Stimulated activated CD8-positive, alpha-beta memory T cell treated with anti-CD3 and anti-CD28 coated beads, Interleukin-12 subunit alpha, Interleukin-12 subunit beta, amount 100 ng/mL, for 1 hour (primary cell): ENCODE results near the gene GUCD1.
A peak's percentile ranks its signal among the peaks of the same experiment; 100 is the strongest.

ENCODE experiments used
- DNase-seq: peaks from one replicate; pipeline ENCODE4 v3.0.0-alpha.2; 2020; ENCODE audit warnings: low read depth

GUCD1 gene

DNA sequence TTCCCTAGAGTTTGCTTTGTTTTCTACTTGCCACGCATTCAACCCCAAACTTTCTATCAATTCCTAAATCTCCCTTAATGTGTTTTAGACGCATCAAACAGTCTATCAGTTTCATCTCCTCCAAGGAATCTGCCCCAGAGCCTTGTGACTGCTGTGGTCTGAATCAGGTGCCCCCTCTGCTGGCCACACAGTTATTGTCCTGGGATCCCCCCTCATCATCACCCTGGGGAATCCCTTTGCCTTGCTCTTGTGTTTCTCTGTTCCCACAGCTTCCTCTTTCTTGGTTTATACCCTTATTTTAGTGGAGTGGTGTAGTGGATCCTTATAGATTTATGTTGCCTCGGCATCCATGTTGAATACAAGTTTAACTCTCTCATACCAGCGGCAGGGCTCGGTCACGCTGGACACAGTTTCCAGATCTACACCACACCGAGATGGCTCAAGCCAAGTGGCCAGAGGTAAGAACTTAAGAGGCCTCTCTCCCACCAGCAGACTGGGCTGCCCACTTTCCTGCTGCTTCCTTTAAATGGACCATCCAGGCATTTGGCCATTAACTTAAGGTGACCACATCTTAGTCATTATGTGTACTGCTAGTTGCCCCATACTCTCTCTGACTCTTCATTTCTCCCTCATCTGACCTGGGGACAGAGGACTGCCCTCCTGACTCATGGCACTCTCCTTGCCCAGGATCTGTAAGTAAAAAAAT, 51.6 kb downstream of the GUCD1 start:
- DNase-seq: peak; percentile 43

DNA sequence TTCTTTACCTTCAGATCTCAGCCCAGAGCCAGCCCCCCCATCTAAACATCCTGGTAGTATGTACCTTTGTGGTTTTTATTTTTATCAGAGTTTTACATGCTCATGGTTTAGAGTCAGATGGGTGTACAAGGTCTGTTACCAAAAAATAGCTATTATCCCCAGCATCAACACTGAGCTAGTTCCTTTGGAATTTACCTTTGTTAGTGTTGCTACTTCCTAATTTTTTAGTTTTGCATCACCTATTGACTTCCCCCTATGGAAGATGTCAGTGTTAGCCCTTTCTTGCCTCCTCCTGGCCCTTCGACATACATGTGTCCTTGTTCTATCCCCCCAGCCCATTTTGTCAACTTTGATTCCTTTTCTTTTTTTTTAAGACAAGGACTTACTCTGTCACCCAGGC, 52.4 kb downstream of the GUCD1 start:
- no peak for DNase-seq

DNA sequence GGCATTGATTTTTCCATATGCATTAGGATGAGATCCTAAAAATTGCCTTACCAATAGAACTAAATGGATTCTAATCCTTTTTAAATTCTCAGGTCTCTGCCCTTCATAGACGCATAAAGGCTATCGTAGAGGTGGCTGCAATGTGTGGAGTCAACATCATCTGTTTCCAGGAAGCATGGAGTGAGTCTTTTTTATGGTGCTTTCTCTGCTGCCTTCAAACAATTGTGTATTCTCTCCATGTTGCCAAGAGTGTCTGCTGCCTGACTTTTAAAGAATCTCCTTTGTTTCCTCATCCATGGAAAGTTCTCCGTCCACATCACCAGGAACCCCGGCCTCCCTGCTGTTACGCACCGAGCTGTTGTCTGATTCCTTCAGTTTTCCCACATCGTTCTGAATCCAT, 52.9 kb downstream of the GUCD1 start:
- DNase-seq: no peak

DNA sequence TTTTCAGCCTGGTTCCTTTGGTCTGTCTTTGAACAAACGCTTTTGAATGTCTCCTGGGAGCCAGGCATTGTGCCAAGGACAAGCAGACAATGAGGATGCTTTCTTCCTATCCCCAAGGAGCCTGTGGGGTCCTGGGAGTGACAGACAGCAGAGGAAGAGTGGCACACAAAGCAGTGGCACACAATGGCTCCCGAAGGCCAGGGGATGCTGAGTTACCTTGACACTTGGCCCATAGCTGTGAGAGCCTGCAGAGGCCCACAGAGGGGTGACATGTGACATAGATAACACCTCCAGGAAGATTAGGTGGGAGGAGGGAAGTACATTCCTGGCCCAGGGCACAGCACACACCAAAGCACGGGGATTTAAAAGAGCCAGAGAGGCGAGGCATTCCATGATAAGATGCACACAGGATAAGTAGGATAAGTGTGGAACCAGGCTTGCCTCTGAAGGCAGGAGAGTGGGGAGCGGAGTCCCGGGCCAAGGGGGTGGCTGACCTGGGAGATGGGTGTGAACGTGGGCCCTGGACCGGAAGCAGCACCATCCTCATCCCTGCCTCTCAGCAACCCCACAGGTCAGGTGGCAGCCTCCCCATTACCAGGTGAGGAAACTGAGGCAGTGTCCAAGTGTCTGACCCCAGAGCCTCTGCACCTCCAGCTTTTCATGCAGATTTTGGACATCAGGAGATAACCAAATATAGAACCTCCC, 53.5 kb downstream of the GUCD1 start:
- no peak for DNase-seq

DNA sequence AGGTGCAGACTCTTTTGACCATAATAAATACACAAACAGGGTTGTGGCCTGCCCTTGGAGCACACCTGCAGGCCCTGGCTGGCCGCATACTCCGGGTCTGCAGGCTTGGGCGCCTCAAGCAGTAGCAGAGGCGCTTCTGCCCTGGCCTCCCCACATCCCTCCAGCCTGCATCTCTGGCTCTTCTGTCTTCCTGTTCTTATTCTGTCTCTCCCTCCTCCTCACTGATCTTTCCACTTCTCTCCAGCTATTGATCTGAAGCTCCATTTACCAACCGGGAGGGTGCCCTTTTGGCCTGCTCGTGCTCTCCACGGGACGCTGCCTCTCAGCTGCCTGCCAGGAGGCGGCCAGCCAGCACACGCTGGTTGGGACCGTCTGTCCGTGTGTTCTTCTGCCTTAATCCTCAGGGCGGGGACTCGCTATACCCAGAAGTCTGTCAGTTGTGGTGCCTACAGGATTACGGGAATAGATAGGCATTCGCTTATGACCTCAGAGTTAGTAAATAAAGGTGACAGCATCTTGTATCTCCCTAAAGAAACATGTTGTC, 54.6 kb downstream of the GUCD1 start:
- DNase-seq: no peak

DNA sequence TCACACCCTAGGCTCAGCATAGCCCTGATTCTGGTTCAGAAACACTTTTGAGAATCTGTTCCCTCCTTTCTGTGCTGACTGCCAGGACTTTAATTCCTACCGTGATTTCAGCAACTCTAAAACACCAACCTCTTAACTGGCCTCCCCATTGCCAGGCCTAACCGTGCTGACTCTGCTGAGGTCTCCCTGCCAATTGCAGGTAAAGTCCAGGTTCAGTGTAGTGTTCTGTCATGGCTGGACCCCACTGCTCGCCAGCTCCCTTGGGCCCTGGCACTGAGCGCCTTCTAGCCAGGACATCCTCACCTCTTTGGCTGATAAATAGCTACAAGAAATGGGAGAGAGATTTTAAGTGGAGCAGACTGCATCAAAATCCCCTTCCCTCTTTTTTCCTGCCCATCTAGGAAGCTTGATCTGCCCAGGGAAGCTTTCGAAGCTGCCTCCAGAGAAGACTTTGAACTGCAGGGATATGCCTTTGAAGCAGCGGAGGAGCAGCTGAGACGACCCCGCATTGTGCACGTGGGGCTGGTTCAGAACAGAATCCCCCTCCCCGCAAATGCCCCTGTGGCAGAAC, 55.1 kb downstream of the GUCD1 start:
- DNase-seq: no peak

DNA sequence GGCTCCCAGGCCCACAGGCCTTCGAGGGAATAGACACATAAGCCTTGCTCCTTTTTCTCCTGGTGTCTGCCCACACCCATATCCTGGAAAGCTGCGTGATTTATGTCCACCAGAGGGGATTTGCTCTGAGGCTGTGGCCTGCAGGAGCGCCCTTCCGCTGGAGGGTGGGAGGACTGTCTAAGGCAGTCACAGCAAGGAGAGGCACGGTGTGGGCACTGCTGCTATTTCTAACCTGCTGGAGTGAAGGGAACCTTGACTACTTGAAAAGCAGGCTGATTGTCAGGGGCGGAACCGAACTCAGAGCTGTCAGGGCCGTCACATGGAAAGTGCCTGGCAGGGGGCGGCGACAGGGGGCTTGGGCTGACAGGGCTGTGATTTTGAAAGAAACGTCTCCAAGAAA, 56.1 kb downstream of the GUCD1 start:
- DNase-seq: no peak

DNA sequence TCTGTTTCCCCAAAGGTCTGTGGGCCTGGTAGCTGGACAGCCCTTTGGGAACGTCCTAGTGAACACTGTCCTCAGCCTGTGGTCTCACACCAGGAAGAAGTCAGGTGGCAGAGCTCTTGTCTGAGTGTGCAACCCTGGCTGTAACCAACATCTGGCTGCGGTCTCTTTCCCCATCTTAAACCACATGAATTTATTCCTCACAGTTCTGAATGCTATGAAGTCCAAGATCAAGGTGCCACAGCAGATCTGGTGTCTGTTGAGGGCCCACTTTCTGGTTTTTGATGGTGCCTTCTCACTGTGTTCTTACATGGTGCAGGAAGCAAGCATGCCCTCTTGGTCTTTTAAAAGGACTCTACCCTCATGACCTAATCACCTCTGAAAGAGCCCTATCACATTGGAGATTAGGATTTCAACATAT, 57.1 kb downstream of the GUCD1 start:
- DNase-seq: no peak

DNA sequence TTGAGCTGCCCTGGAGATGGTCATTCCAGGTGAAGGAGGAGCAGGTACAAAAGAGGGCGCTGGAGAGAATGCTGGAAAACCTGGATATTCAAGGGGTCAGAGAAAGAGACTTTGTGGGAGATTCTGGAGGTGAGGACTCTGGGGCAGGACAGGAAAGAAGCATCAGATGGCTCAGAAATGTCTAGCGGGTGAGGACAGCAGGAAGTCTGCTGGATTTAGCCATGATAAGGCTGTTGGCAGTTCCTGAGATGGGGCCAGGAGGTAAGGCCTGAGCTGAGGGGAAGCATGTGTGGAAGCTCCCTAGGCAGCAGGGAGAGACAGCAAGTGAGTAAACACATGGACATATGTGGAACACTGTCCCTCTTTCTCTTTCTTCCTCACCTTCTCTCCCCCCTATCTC, 58.3 kb downstream of the GUCD1 start:
- DNase-seq: no peak

DNA sequence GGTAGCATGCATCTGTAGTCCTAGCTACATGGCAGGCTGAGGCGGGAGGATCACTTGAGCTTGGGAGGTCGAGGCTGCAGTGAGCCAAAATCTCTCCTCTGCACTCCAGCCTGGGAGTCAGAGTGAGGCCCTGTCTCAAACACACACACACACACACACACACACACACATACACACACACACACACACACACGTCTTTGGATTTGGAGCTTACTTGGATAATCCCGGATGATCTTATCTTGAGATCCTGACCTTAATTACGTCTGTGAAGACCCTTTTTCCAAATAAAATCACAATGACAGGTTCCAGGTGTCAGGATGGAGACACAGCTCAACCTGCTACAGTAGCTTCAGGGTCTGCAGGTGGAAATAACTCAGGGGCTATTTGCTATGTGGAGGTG, 58.7 kb downstream of the GUCD1 start:
- no peak for DNase-seq

DNA sequence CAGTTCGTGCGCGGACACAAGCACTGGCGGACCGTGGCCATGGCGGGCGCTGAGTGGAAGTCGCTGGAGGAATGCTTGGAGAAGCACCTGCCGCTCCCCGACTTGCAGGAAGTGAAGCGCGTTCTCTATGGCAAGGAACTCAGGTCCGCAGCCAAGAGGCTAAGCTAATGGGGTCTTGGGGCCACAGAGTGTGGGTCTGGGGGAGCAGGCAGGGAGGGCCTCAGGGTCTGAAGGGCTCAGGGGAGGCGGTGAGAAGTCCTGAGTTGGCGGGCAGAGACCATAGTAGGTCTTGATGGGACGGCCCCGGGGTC, 59.6 kb downstream of the GUCD1 start:
- no peak for DNase-seq

DNA sequence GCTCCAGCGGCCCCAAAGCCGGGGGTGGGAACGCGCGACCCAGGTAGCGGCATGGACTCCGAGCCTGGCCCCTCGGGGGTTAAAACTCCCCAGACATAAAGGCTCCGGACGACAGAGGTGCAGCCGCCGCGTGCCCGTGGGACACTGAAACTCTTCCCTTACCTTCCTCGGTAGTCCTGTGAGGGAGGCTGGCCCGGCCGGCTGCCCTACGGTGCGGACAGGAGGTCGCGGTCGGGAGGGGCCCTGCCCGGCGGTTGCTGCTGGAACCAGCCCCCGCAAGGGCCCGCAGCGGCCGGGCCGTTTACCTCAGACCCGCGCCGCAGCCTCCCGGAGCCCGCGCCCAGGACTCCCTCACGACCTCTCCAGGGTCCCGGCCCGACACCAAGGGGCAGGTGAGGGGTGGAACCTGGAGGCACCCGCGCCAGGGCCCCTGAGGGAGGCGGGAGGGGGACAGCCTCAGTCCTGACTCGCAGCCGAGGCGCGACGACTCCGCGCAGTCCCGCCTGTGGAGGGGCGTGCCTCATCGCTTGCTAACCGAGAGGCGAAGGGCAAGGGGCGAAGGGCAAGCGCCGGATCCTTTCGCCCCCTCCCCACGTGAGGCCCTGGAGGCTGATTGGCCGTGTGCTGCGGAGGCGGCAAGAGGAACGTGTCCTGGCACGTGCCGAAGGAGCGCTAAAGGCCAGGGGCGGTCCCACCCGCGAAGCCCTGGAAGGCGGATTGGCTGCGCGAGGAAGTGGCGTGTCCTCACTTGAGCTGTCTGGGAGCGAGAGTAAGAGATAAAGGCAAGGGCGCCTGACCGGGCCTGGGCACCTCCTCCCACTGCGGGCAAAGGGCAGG, 60.2 kb downstream of the GUCD1 start, which contains the start of gene UPB1:
UPB1 (plus strand) TSS at position 805 of the 837 bp plus-strand sequence. CDS start 72 bp downstream, outside the sequence.
- no peak for DNase-seq

DNA sequence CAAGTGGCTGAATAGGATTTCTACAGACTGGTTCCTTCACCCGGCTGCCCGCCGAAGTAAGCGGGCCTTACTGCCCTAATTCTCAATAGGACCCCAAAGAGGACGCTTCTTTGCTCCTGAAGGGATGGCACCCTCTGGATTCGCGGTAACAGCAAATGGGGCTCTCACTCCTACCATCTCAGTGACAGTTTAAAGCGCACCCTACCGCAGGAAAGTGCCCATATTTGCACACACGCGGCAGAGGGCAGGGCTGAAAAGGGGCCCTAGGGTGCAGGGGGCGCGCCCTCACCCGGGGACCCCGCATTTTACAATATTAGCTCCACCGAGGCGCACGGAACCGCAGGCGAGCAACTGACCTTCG, 60.8 kb downstream of the GUCD1 start:
- DNase-seq: no peak

DNA sequence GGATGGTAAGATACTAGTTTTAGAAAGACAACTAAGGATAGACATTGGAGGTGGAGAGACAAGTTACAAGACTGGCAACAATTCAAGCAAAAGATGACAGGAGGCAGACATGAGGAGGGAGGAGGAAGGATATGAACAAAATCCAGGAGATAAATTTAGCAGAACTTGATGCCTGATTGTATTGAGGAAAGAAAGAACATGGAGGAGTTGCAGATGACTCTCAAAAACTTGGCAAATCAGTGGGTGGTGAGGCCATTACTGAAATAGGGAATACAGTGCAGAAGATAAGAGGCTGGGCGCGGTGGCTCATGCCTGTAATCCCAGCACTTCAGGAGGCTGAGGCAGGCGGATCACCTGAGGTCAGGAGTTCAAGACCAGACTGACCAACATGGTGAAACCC, 62.5 kb downstream of the GUCD1 start:
- DNase-seq: no peak
